Measurements from ENCODE around the gene HRAS.

GRCh38 chr11:569158-569885 is 33.9 kb upstream of the HRAS start:
- TF ChIP-seq EZH2 (IDR thresholded peaks at IDR 0.05; ENCODE audit: borderline replicate concordance, control insufficient read depth, low read depth, low read length) (no peak), JUNB (IDR thresholded peaks at IDR 0.05) (no peak), CTCF (IDR thresholded peaks at IDR 0.05 in 2 of 3, conservative IDR thresholded peaks at IDR 0.05 in 1 of 3; ENCODE audit: control insufficient read depth in 2 of 3, extremely low read depth in 1 of 3, insufficient read depth in 1 of 3, low read depth in 3 of 3, low read length in 3 of 3) (no peak), JUND (IDR thresholded peaks at IDR 0.05; ENCODE audit: low read depth, low read length) (no peak), CEBPB (IDR thresholded peaks at IDR 0.05; ENCODE audit: borderline replicate concordance in 1 of 2, low read depth in 2 of 2, low read length in 2 of 2) (no peak), SP1 (IDR thresholded peaks at IDR 0.05; ENCODE audit: low read depth, low read length) (no peak), POLR2AphosphoS5 (IDR thresholded peaks at IDR 0.05; ENCODE audit: low read length) (no peak), MAX (IDR thresholded peaks at IDR 0.05; ENCODE audit: low read depth, low read length) (no peak), SUZ12 (IDR thresholded peaks at IDR 0.05; ENCODE audit: unreplicated experiment) (no peak), SKIL (IDR thresholded peaks at IDR 0.05; ENCODE audit: low read depth, poor library complexity, severe bottlenecking) (no peak), BCLAF1 (IDR thresholded peaks at IDR 0.05) (no peak)
